ENCODE results near the gene SEMA5B.

The SEMA5B gene

GRCh38 chr3:122941228-122942206 is 86.0 kb downstream of the SEMA5B start:
- DNase-seq (ENCODE audit: extremely low read depth, low read depth) = no peak
- no peak overlapping the region for H3K4me3 ChIP-seq (replicated peaks; ENCODE audit: low read depth, low read length)
- peak; percentile 44 for TF ChIP-seq CTCF (IDR thresholded peaks at IDR 0.05; ENCODE audit: low read depth, low read length, missing control alignments)

GRCh38 chr3:122940628-122941086 is 86.9 kb downstream of the SEMA5B start:
- no peak for TF ChIP-seq CTCF (IDR thresholded peaks at IDR 0.05; ENCODE audit: low read depth, low read length, missing control alignments)

GRCh38 chr3:122938783-122939425 is 88.7 kb downstream of the SEMA5B start:
- H3K4me3 ChIP-seq (replicated peaks; ENCODE audit: low read depth, low read length) = no peak overlapping the region
- TF ChIP-seq CTCF (IDR thresholded peaks at IDR 0.05; ENCODE audit: low read depth, low read length, missing control alignments) = no peak
- DNase-seq (ENCODE audit: extremely low read depth, low read depth) = no peak

More at GRCh38 chr3:122940628-122941086, 86.9 kb downstream of the SEMA5B start:
- DNase-seq (ENCODE audit: extremely low read depth, low read depth) = no peak
- H3K4me3 ChIP-seq (replicated peaks; ENCODE audit: low read depth, low read length) = no peak overlapping the region

GRCh38 chr3:122937745-122938144 is 89.8 kb downstream of the SEMA5B start:
- DNase-seq (ENCODE audit: extremely low read depth, low read depth) = no peak
- no peak overlapping the region for H3K4me3 ChIP-seq (replicated peaks; ENCODE audit: low read depth, low read length)
- TF ChIP-seq CTCF (IDR thresholded peaks at IDR 0.05; ENCODE audit: low read depth, low read length, missing control alignments) = no peak

GRCh38 chr3:122936986-122937385 is 90.6 kb downstream of the SEMA5B start:
- DNase-seq (ENCODE audit: extremely low read depth, low read depth) = no peak
- no peak overlapping the region for H3K4me3 ChIP-seq (replicated peaks; ENCODE audit: low read depth, low read length)
- no peak for TF ChIP-seq CTCF (IDR thresholded peaks at IDR 0.05; ENCODE audit: low read depth, low read length, missing control alignments)

- DNase-seq (ENCODE audit: extremely low read depth, low read depth) = no peak
- no peak for TF ChIP-seq CTCF (IDR thresholded peaks at IDR 0.05; ENCODE audit: low read depth, low read length, missing control alignments)
- H3K4me3 ChIP-seq (replicated peaks; ENCODE audit: low read depth, low read length) = no peak overlapping the region
Observed at GRCh38 chr3:122936335-122936734, 91.2 kb downstream of the SEMA5B start.

All from HFF-Myc (cell line).